Astrocyte (in vitro differentiated cells and primary cell): ENCODE results near the gene GPRC5D. TPM values are rescaled to one million over a fixed set of nuclear protein-coding genes. Genes with fewer than 3 reads are reported as not detected.

Experiments used
- DNase-seq: peaks from one replicate; pipeline ENCODE4 v3.0.0-alpha.2; 2010; ENCODE audit warnings: low read depth
- FAIRE-seq: peaks from 2 replicates; lab custom pipeline; 2011; peaks lifted over from hg19 to GRCh38; lab: Jason Lieb, UNC
- H2AFZ ChIP-seq: 2 replicates; pipeline ENCODE4 v1.6.0; 2012; ENCODE audit warnings: low read depth, low read length, inconsistent platforms
- H3K27ac ChIP-seq: 2 replicates; pipeline ENCODE4 v1.5.1; 2011; ENCODE audit warnings: low read depth, low read length, inconsistent platforms
- H3K27me3 ChIP-seq: 2 replicates; pipeline ENCODE4 v1.6.0; 2011; ENCODE audit warnings: low read length, inconsistent platforms; ENCODE audit not compliant: insufficient read depth
- H3K36me3 ChIP-seq: 2 replicates; pipeline ENCODE4 v1.5.1; 2011; ENCODE audit warnings: low read length, inconsistent platforms; ENCODE audit not compliant: insufficient read depth
- H3K4me1 ChIP-seq: 2 replicates; pipeline ENCODE4 v1.5.1; 2011; ENCODE audit warnings: low read length, inconsistent platforms; ENCODE audit not compliant: insufficient read depth
- H3K4me2 ChIP-seq: 2 replicates; pipeline ENCODE4 v1.6.0; 2012; ENCODE audit warnings: low read length, inconsistent platforms
- H3K4me3 ChIP-seq: 2 replicates; pipeline ENCODE4 v1.5.1; 2011; ENCODE audit warnings: low read depth, mild to moderate bottlenecking, low read length, inconsistent platforms; ENCODE audit not compliant: insufficient read depth
- H3K79me2 ChIP-seq: 2 replicates; pipeline ENCODE4 v1.6.0; 2012; ENCODE audit warnings: mild to moderate bottlenecking, low read length, inconsistent platforms; ENCODE audit not compliant: insufficient read depth
- H3K9ac ChIP-seq: 2 replicates; pipeline ENCODE4 v1.6.0; 2012; ENCODE audit warnings: mild to moderate bottlenecking, low read length, inconsistent platforms
- H3K9me3 ChIP-seq: 2 replicates; pipeline ENCODE4 v1.5.1; 2012; ENCODE audit warnings: low read depth, mild to moderate bottlenecking, low read length, inconsistent platforms; ENCODE audit not compliant: insufficient read depth
- H4K20me1 ChIP-seq: 2 replicates; pipeline ENCODE4 v1.6.0; 2012; ENCODE audit warnings: low read length, inconsistent platforms; ENCODE audit not compliant: insufficient read depth
- H3K27ac Mint-ChIP-seq: one replicate; pipeline ENCODE4 v1.8.0; 2021; ENCODE audit warnings: mild to moderate bottlenecking, mixed read lengths; ENCODE audit not compliant: unreplicated experiment
- H3K27me3 Mint-ChIP-seq: one replicate; pipeline ENCODE4 v1.8.0; 2021; ENCODE audit warnings: low read depth, mixed read lengths; ENCODE audit not compliant: unreplicated experiment
- H3K36me3 Mint-ChIP-seq: one replicate; pipeline ENCODE4 v1.8.0; 2021; ENCODE audit warnings: low read depth, mixed read lengths; ENCODE audit not compliant: unreplicated experiment
- H3K4me1 Mint-ChIP-seq: one replicate; pipeline ENCODE4 v1.8.0; 2021; ENCODE audit warnings: low read depth, mixed read lengths; ENCODE audit not compliant: unreplicated experiment
- H3K4me3 Mint-ChIP-seq: one replicate; pipeline ENCODE4 v1.8.0; 2021; ENCODE audit warnings: mild to moderate bottlenecking, moderate library complexity, mixed read lengths; ENCODE audit not compliant: unreplicated experiment
- H3K9me3 Mint-ChIP-seq: one replicate; pipeline ENCODE4 v1.8.0; 2021; ENCODE audit warnings: mild to moderate bottlenecking, mixed read lengths; ENCODE audit not compliant: unreplicated experiment
- CTCF ChIP-seq: IDR thresholded peaks from 2 replicates; pipeline ENCODE4 v1.5.1; 2011; ENCODE audit warnings: low read depth, mild to moderate bottlenecking, inconsistent platforms, low read length, moderate library complexity; ENCODE audit not compliant: insufficient read depth
- EZH2 ChIP-seq: IDR thresholded peaks from 2 replicates; pipeline ENCODE4 v1.6.1; 2012; ENCODE audit warnings: mild to moderate bottlenecking, low read length, inconsistent platforms; ENCODE audit not compliant: insufficient read depth
- total RNA-seq: library from RNA; stranded (reverse); gene quantifications from 2 replicates; pipeline ENCODE4 v1.2.1, GENCODE V29; 2021

Gene GPRC5D
- total RNA-seq, 1 donor from 2014 or later, result not detected

- H3K4me1 ChIP-seq, result no peaks in the 10 kb centered on the region
- H3K9me3 Mint-ChIP-seq, result no peaks in the 10 kb centered on the region
- H3K4me2 ChIP-seq, result no peak overlapping the region
- no peak overlapping the region for H3K9ac ChIP-seq
- no peaks in the 10 kb centered on the region for H3K9me3 ChIP-seq
- no peak overlapping the region for H3K4me3 ChIP-seq
- TF ChIP-seq EZH2, result no peak
- TF ChIP-seq CTCF, result no peak
- H3K27ac ChIP-seq, result no peak overlapping the region
- H4K20me1 ChIP-seq, result no peaks in the 10 kb centered on the region
- H3K27me3 Mint-ChIP-seq, result peaks cover 2% of the 10 kb centered on the region
- no peak for DNase-seq
- no peaks in the 10 kb centered on the region for H3K36me3 Mint-ChIP-seq
- H3K79me2 ChIP-seq, result no peaks in the 10 kb centered on the region
- H2AFZ ChIP-seq, result no peak overlapping the region
- no peaks in the 10 kb centered on the region for H3K4me1 Mint-ChIP-seq
- H3K4me3 Mint-ChIP-seq, result no peak overlapping the region
- FAIRE-seq, result no peak
- no peaks in the 10 kb centered on the region for H3K36me3 ChIP-seq
- H3K27ac Mint-ChIP-seq, result no peak overlapping the region
- no peaks in the 10 kb centered on the region for H3K27me3 ChIP-seq
Observed at GRCh38 chr12:12934556-12934955, 17.4 kb downstream of the GPRC5D start.

- H3K4me3 Mint-ChIP-seq, result no peak overlapping the region
- H2AFZ ChIP-seq, result no peak overlapping the region
- no peak overlapping the region for H3K4me3 ChIP-seq
- peaks cover 2% of the 10 kb centered on the region for H3K27me3 Mint-ChIP-seq
- H4K20me1 ChIP-seq, result no peaks in the 10 kb centered on the region
- H3K36me3 Mint-ChIP-seq, result no peaks in the 10 kb centered on the region
- H3K4me1 Mint-ChIP-seq, result no peaks in the 10 kb centered on the region
- TF ChIP-seq CTCF (no peak), EZH2 (no peak)
- no peaks in the 10 kb centered on the region for H3K27me3 ChIP-seq
- H3K4me1 ChIP-seq, result no peaks in the 10 kb centered on the region
- no peaks in the 10 kb centered on the region for H3K79me2 ChIP-seq
- H3K27ac ChIP-seq, result no peak overlapping the region
- H3K36me3 ChIP-seq, result no peaks in the 10 kb centered on the region
- FAIRE-seq (no peak), DNase-seq (no peak)
- H3K27ac Mint-ChIP-seq, result no peak overlapping the region
- H3K4me2 ChIP-seq, result no peak overlapping the region
- H3K9ac ChIP-seq, result no peak overlapping the region
- no peaks in the 10 kb centered on the region for H3K9me3 ChIP-seq
- H3K9me3 Mint-ChIP-seq, result no peaks in the 10 kb centered on the region
Observed at GRCh38 chr12:12933742-12934141, 18.2 kb downstream of the GPRC5D start.

- Mint-ChIP-seq H3K27me3 (peaks cover 2% of the 10 kb centered on the region), H3K9me3 (no peaks in the 10 kb centered on the region), H3K27ac (no peak overlapping the region), H3K4me3 (no peak overlapping the region), H3K36me3 (no peaks in the 10 kb centered on the region), H3K4me1 (peaks cover 7% of the 10 kb centered on the region)
- Histone ChIP-seq H3K9ac (no peak overlapping the region), H2AFZ (no peak overlapping the region), H3K79me2 (no peaks in the 10 kb centered on the region), H3K36me3 (no peaks in the 10 kb centered on the region), H4K20me1 (no peaks in the 10 kb centered on the region), H3K4me2 (no peak overlapping the region), H3K9me3 (no peaks in the 10 kb centered on the region), H3K4me1 (peaks cover 8% of the 10 kb centered on the region), H3K27ac (no peak overlapping the region), H3K4me3 (no peak overlapping the region), H3K27me3 (no peaks in the 10 kb centered on the region)
- TF ChIP-seq CTCF, result no peak
- no peak for TF ChIP-seq EZH2
- DNase-seq, result no peak
- no peak for FAIRE-seq
Observed at GRCh38 chr12:12930633-12931219, 21.2 kb downstream of the GPRC5D start.
